Prostate gland (tissue), 2 donors: ENCODE measurements around the gene G2E3.

Source experiments
- POLR2AphosphoS5 ChIP-seq: sonication (generic); formaldehyde crosslinking; IDR thresholded peaks from one replicate; pipeline ENCODE4 v1.6.1; 2017; ENCODE audit warnings: antibody characterized with exemption
- TF ChIP-seq, protein P1 (sequence below), 4 experiments: fragments of 200-600 bp in 2 of 4; fragments of 450-650 bp in 2 of 4; sonication (generic) in 2 of 4; IDR thresholded peaks; 1 replicate in 3 of 4; 2 replicates in 1 of 4; pipeline ENCODE4 v1.5.1; 2016 to 2019; ENCODE audit warnings: antibody characterized with exemption in 4 of 4, mild to moderate bottlenecking in 2 of 4, moderate library complexity in 2 of 4

DNA sequence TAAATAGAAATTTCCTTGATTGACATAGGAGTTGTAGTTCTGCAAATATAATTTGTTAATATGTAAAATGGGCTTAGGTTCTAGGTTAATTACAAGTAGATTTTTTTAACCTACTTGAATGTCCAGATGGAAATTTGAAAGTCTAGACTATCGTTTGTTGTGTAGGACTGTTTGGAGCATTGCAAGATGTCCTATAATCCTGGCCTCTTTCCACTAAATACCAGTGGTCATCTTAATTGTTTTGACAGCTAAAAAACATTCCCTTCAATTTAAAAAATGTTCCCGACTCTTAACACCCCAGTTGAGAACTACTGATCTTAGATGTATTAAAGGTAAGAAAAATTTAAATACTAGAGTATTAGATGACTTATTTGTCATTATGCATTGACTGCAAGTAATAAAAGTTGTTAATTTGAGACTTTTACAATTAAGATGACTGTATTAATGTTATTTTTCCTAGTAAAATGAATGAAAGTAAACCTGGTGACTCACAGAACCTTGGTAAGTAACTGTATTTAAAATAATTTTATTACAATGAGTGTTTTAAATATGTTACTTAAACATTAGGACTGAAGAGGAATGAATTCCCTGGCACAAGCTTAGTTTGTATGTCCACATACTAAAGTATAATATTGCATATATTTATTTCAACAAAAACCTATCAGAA, 21.8 kb downstream of the G2E3 start:
- TF ChIP-seq, protein P1, sequence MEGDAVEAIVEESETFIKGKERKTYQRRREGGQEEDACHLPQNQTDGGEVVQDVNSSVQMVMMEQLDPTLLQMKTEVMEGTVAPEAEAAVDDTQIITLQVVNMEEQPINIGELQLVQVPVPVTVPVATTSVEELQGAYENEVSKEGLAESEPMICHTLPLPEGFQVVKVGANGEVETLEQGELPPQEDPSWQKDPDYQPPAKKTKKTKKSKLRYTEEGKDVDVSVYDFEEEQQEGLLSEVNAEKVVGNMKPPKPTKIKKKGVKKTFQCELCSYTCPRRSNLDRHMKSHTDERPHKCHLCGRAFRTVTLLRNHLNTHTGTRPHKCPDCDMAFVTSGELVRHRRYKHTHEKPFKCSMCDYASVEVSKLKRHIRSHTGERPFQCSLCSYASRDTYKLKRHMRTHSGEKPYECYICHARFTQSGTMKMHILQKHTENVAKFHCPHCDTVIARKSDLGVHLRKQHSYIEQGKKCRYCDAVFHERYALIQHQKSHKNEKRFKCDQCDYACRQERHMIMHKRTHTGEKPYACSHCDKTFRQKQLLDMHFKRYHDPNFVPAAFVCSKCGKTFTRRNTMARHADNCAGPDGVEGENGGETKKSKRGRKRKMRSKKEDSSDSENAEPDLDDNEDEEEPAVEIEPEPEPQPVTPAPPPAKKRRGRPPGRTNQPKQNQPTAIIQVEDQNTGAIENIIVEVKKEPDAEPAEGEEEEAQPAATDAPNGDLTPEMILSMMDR (IDR thresholded peaks at IDR 0.05) = no peak
- TF ChIP-seq POLR2AphosphoS5 = no peak
